Measurements from ENCODE around the gene GPR37L1. TPM values are rescaled to one million over a fixed set of nuclear protein-coding genes. Genes with fewer than 3 reads are reported as not detected.

GPR37L1 gene
- total and polyA plus RNA-seq, 3 donors from 2014 or later = 0.42 to 1.6 (median 0.56) TPM

- no peak for TF ChIP-seq POLR2A (IDR thresholded peaks at IDR 0.05)
- TF ChIP-seq CTCF (IDR thresholded peaks at IDR 0.05) = no peak
- Histone ChIP-seq H3K4me1 (peaks cover 6% of the 10 kb centered on the region), H3K27ac (no peak overlapping the region), H3K36me3 (ENCODE audit: low read depth, missing control alignments) (no peaks in the 10 kb centered on the region), H3K9me3 (no peaks in the 10 kb centered on the region), H3K27me3 (no peaks in the 10 kb centered on the region), H3K4me3 (no peak overlapping the region)
- 87 to 92% methylated on average over 9 of the region's 9 CpGs for WGBS, 2 donors
- intact Hi-C loops (cut with DNase I; ENCODE audit: low total_unique reads) = no loop called here
- no peak for DNase-seq
Observed at GRCh38 chr1:202150187-202150586, 27.5 kb downstream of the GPR37L1 start.

- no peak overlapping the region for H3K4me3 ChIP-seq
- H3K9me3 ChIP-seq = no peaks in the 10 kb centered on the region
- 75 to 88% methylated on average over 8 of the region's 8 CpGs for WGBS, 2 donors
- H3K27ac ChIP-seq = no peak overlapping the region
- H3K27me3 ChIP-seq = no peaks in the 10 kb centered on the region
- TF ChIP-seq CTCF (IDR thresholded peaks at IDR 0.05) (no peak), POLR2A (IDR thresholded peaks at IDR 0.05) (no peak)
- intact Hi-C loops (cut with DNase I; ENCODE audit: low total_unique reads) = no loop called here
- DNase-seq = no peak
- H3K4me1 ChIP-seq = peaks cover 6% of the 10 kb centered on the region
- no peaks in the 10 kb centered on the region for H3K36me3 ChIP-seq (ENCODE audit: low read depth, missing control alignments)
Observed at GRCh38 chr1:202150602-202151001, 27.9 kb downstream of the GPR37L1 start.

GRCh38 chr1:202151045-202151444, 28.3 kb downstream of the GPR37L1 start:
- Histone ChIP-seq H3K27me3 (no peaks in the 10 kb centered on the region), H3K4me3 (no peak overlapping the region), H3K36me3 (ENCODE audit: low read depth, missing control alignments) (no peaks in the 10 kb centered on the region), H3K4me1 (peaks cover 7% of the 10 kb centered on the region), H3K27ac (no peak overlapping the region), H3K9me3 (no peaks in the 10 kb centered on the region)
- WGBS, 2 donors = 91 to 93% methylated on average over 2 of the region's 2 CpGs
- no peak for TF ChIP-seq POLR2A (IDR thresholded peaks at IDR 0.05)
- TF ChIP-seq CTCF (IDR thresholded peaks at IDR 0.05) = no peak
- DNase-seq = no peak
- intact Hi-C loops (cut with DNase I; ENCODE audit: low total_unique reads) = no loop called here

GRCh38 chr1:202152399-202152798, 29.7 kb downstream of the GPR37L1 start:
- whole genome bisulfite sequencing, 2 donors = 80 to 96% methylated on average over 5 to 10 of the region's 10 CpGs
- no peak for TF ChIP-seq CTCF (IDR thresholded peaks at IDR 0.05)
- no peak for TF ChIP-seq POLR2A (IDR thresholded peaks at IDR 0.05)
- Histone ChIP-seq H3K9me3 (no peaks in the 10 kb centered on the region), H3K27ac (no peak overlapping the region), H3K4me3 (no peak overlapping the region), H3K4me1 (peaks cover 16% of the 10 kb centered on the region), H3K36me3 (ENCODE audit: low read depth, missing control alignments) (no peaks in the 10 kb centered on the region), H3K27me3 (no peaks in the 10 kb centered on the region)
- DNase-seq = no peak
- intact Hi-C loops (cut with DNase I; ENCODE audit: low total_unique reads) = no loop called here

- no peaks in the 10 kb centered on the region for H3K9me3 ChIP-seq
- TF ChIP-seq POLR2A (IDR thresholded peaks at IDR 0.05) (no peak), CTCF (IDR thresholded peaks at IDR 0.05) (no peak)
- H3K27me3 ChIP-seq = no peaks in the 10 kb centered on the region
- no peaks in the 10 kb centered on the region for H3K36me3 ChIP-seq (ENCODE audit: low read depth, missing control alignments)
- no peak overlapping the region for H3K4me3 ChIP-seq
- no peak for DNase-seq
- no peak overlapping the region for H3K27ac ChIP-seq
- WGBS, 2 donors = 86 to 92% methylated on average over 4 of the region's 4 CpGs
- intact Hi-C loops (cut with DNase I; ENCODE audit: low total_unique reads) = no loop called here
- peaks cover 20% of the 10 kb centered on the region for H3K4me1 ChIP-seq
Observed at GRCh38 chr1:202153284-202153683, 30.6 kb downstream of the GPR37L1 start.

All from testis (tissue), 3 donors.